DND-41 (cell line): ENCODE measurements around the gene LAPTM5.

ENCODE experiments used
- ATAC-seq: fragments of 200-7000 bp; cut with Tn5 transposase; 3 replicates; pipeline ENCODE4 v1.9.1; 2021; ENCODE audit warnings: low read depth; ENCODE audit not compliant: insufficient read depth
- DNase-seq: peaks from one replicate; pipeline ENCODE4 v3.0.0-alpha.2; 2020
- H2AFZ ChIP-seq: 2 replicates; pipeline ENCODE4 v1.6.0; 2012; ENCODE audit warnings: low read depth, low read length
- H3K27ac ChIP-seq: 2 replicates; pipeline ENCODE4 v1.5.1; 2012; ENCODE audit warnings: low read length, inconsistent platforms
- H3K27me3 ChIP-seq: fragments of 200-600 bp; sonication (generic); 2 replicates; pipeline ENCODE4 v1.6.0; 2012; ENCODE audit warnings: low read length, mild to moderate bottlenecking, inconsistent platforms; ENCODE audit not compliant: insufficient read depth, poor library complexity
- H3K36me3 ChIP-seq: 2 replicates; pipeline ENCODE4 v1.5.1; 2012; ENCODE audit warnings: low read length, inconsistent platforms; ENCODE audit not compliant: insufficient read depth
- H3K4me1 ChIP-seq: 2 replicates; pipeline ENCODE4 v1.5.1; 2012; ENCODE audit warnings: mild to moderate bottlenecking, low read length; ENCODE audit not compliant: insufficient read depth
- H3K4me2 ChIP-seq: 2 replicates; pipeline ENCODE4 v1.6.0; 2012; ENCODE audit warnings: mild to moderate bottlenecking, moderate library complexity, low read length, inconsistent platforms; ENCODE audit not compliant: insufficient read depth
- H3K4me3 ChIP-seq, 2 experiments: fragments of 200-600 bp in 1 of 2; shearing (Covaris generic) in 1 of 2; 2 replicates each; pipeline ENCODE4 v1.5.1; 2012 to 2016; ENCODE audit warnings: inconsistent platforms in 2 of 2, low read length in 2 of 2, mild to moderate bottlenecking in 2 of 2, low read depth in 1 of 2, moderate library complexity in 1 of 2
- H3K79me2 ChIP-seq: 2 replicates; pipeline ENCODE4 v1.6.0; 2012; ENCODE audit warnings: low read length, inconsistent platforms; ENCODE audit not compliant: insufficient read depth
- H3K9ac ChIP-seq: 2 replicates; pipeline ENCODE4 v1.6.0; 2012; ENCODE audit warnings: low read depth, mild to moderate bottlenecking, inconsistent platforms, low read length, moderate library complexity
- H3K9me3 ChIP-seq: 2 replicates; pipeline ENCODE4 v1.5.1; 2012; ENCODE audit warnings: low read length, moderate library complexity, mild to moderate bottlenecking, inconsistent platforms; ENCODE audit not compliant: insufficient read depth, severe bottlenecking
- H4K20me1 ChIP-seq: 2 replicates; pipeline ENCODE4 v1.6.0; 2012; ENCODE audit warnings: low read length; ENCODE audit not compliant: insufficient read depth
- EZH2 ChIP-seq: IDR thresholded peaks from 3 replicates; pipeline ENCODE4 v1.6.1; 2012; ENCODE audit warnings: borderline replicate concordance, low read depth, mild to moderate bottlenecking, moderate library complexity, low read length, inconsistent platforms; ENCODE audit not compliant: severe bottlenecking
- TF ChIP-seq, protein P1 (sequence below): IDR thresholded peaks from 2 replicates; pipeline ENCODE4 v1.5.1; 2012; ENCODE audit warnings: borderline replicate concordance, low read length, moderate library complexity, mild to moderate bottlenecking; ENCODE audit not compliant: poor library complexity, severe bottlenecking; ENCODE audit errors: extremely low read depth

Gene LAPTM5

GRCh38 chr1:30748098-30748698 is 9.4 kb downstream of the LAPTM5 start:
- H3K9ac ChIP-seq, result no peak overlapping the region; the same call in 1 of the 2 replicates
- no peaks in the 10 kb centered on the region for H3K36me3 ChIP-seq
- peaks cover 6% of the 10 kb centered on the region; the same call in 1 of the 2 replicates for H3K79me2 ChIP-seq
- no peak for TF ChIP-seq EZH2
- TF ChIP-seq, protein P1, sequence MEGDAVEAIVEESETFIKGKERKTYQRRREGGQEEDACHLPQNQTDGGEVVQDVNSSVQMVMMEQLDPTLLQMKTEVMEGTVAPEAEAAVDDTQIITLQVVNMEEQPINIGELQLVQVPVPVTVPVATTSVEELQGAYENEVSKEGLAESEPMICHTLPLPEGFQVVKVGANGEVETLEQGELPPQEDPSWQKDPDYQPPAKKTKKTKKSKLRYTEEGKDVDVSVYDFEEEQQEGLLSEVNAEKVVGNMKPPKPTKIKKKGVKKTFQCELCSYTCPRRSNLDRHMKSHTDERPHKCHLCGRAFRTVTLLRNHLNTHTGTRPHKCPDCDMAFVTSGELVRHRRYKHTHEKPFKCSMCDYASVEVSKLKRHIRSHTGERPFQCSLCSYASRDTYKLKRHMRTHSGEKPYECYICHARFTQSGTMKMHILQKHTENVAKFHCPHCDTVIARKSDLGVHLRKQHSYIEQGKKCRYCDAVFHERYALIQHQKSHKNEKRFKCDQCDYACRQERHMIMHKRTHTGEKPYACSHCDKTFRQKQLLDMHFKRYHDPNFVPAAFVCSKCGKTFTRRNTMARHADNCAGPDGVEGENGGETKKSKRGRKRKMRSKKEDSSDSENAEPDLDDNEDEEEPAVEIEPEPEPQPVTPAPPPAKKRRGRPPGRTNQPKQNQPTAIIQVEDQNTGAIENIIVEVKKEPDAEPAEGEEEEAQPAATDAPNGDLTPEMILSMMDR, result no peak
- H2AFZ ChIP-seq, result no peak overlapping the region
- no peak overlapping the region for H3K4me3 ChIP-seq
- DNase-seq (peak; percentile 21), ATAC-seq (no peak)
- no peaks in the 10 kb centered on the region for H3K27me3 ChIP-seq
- H3K4me1 ChIP-seq, result peaks cover 71% of the 10 kb centered on the region
- H4K20me1 ChIP-seq, result no peaks in the 10 kb centered on the region
- H3K4me2 ChIP-seq, result no peak overlapping the region
- H3K9me3 ChIP-seq, result no peaks in the 10 kb centered on the region
- H3K27ac ChIP-seq, result peak overlapping the region; percentile 56; the same call in 1 of the 2 replicates

- Histone ChIP-seq H2AFZ (no peak overlapping the region), H3K9ac (no peak overlapping the region), H3K27ac (peak overlapping the region; percentile 21), H4K20me1 (peaks cover 3% of the 10 kb centered on the region; the same call in 1 of the 2 replicates), H3K36me3 (no peaks in the 10 kb centered on the region), H3K4me2 (no peak overlapping the region), H3K79me2 (0 out of 2 replicates have a peak, but pooled peaks cover 3% of the 10 kb centered on the region), H3K4me3 (no peak overlapping the region), H3K4me1 (peaks cover 75% of the 10 kb centered on the region), H3K27me3 (no peaks in the 10 kb centered on the region), H3K9me3 (no peaks in the 10 kb centered on the region)
- DNase-seq (no peak), ATAC-seq (no peak)
- TF ChIP-seq, protein P1, result no peak
- TF ChIP-seq EZH2, result no peak
Measured at GRCh38 chr1:30747033-30748008, 10.3 kb downstream of the LAPTM5 start.

DNA sequence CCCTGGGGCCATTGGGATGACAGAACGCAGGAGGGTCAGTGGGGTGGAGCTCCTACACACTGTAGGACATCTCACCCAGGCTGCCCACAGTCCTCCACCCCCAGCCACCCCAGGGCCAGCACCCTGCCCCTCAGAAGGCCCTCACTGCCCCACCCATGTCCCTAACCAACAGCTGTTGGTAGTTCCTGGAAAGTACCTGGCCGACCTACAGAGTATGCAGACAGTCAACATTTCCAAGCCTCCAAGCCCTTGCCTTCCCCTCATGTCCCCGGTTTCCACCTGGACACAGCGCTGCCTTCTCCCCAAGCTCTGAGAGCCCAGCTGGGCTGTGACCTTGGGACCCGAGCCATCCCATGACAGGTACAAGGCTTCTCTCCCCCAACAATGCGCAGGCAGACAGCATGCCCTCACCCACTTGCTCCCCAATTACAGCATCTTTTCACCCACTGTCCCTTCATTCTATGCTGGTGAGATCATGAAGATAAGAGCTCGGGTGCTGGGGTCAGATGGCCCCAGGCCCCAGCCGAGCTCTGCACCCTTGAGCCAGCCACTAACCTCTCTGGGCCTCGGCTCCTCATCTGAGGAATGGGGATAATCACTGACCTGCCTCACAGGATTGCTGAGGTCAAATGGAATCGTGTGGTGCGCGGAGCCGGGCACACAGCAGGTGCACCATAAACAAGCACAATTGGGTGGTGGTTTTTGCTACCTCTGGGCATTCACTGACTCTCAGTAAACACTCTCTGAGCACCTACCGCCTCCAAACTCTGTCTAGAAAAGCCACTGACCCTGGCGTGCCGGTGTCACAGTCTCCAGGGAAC is 11.2 kb downstream of the LAPTM5 start:
- peaks cover 69% of the 10 kb centered on the region for H3K4me1 ChIP-seq

More for the DNA sequence above, 11.2 kb downstream of the LAPTM5 start:
- peaks cover 7% of the 10 kb centered on the region; the same call in 1 of the 2 replicates for H3K36me3 ChIP-seq
- no peak overlapping the region for H3K9ac ChIP-seq
- H3K27me3 ChIP-seq, result no peaks in the 10 kb centered on the region
- no peak for DNase-seq
- H3K79me2 ChIP-seq, result no peaks in the 10 kb centered on the region
- no peak overlapping the region for H2AFZ ChIP-seq
- H3K27ac ChIP-seq, result peak overlapping the region; percentile 41
- no peak overlapping the region for H3K4me3 ChIP-seq
- H4K20me1 ChIP-seq, result peaks cover 10% of the 10 kb centered on the region; the same call in 1 of the 2 replicates
- TF ChIP-seq EZH2, result no peak
- TF ChIP-seq, protein P1, result no peak
- no peak for ATAC-seq
- no peaks in the 10 kb centered on the region for H3K9me3 ChIP-seq
- no peak overlapping the region for H3K4me2 ChIP-seq
